Right lobe of liver (tissue), 6 donors: ENCODE data around the gene SLC24A3. TPM values are rescaled to one million over a fixed set of nuclear protein-coding genes. Genes with fewer than 3 reads are reported as not detected.

Experiments used
- ATAC-seq, 4 donors: fragments of 200-7000 bp; cut with Tn5 transposase; one replicate each; pipeline ENCODE4 v1.9.1; 2020; ENCODE audit warnings: mild to moderate bottlenecking in 4 of 4, moderate library complexity in 4 of 4
- DNase-seq, 3 donors: peaks; one replicate each; pipeline ENCODE4 v3.0.0-alpha.2; 2020
- H3K27ac ChIP-seq, 3 donors: fragments of 200-600 bp; one replicate each; pipeline ENCODE4 v1.8.0; 2022
- H3K27me3 ChIP-seq, 2 donors: fragments of 200-600 bp; one replicate each; pipeline ENCODE4 v1.8.0; 2022
- H3K36me3 ChIP-seq, 4 donors: fragments of 200-600 bp; sonication (generic) in 1 of 4; one replicate each; pipeline versions ENCODE4 v1.5.1 to v1.8.0; 2017 to 2022; ENCODE audit warnings: control low read depth in 1 of 4
- H3K4me1 ChIP-seq, 4 donors: fragments of 200-600 bp; sonication (generic) in 1 of 4; one replicate each; pipeline versions ENCODE4 v1.5.1 to v1.8.0; 2017 to 2022; ENCODE audit warnings: control low read depth in 1 of 4
- H3K4me3 ChIP-seq, 3 donors: fragments of 200-600 bp; one replicate each; pipeline ENCODE4 v1.8.0; 2022
- H3K9me3 ChIP-seq, 4 donors: fragments of 200-600 bp; sonication (generic) in 1 of 4; one replicate each; pipeline versions ENCODE4 v1.5.1 to v1.8.0; 2017 to 2022; ENCODE audit warnings: control low read depth in 1 of 4
- CTCF ChIP-seq, 4 donors: fragments of 200-600 bp in 3 of 4; fragments of 450-650 bp in 1 of 4; IDR thresholded peaks; one replicate each; pipeline versions ENCODE4 v1.5.1 to v1.8.0; 2016 to 2022; ENCODE audit warnings: antibody characterized with exemption in 4 of 4, mild to moderate bottlenecking in 2 of 4
- POLR2A ChIP-seq: fragments of 450-650 bp; IDR thresholded peaks from one replicate; pipeline ENCODE4 v1.6.1; 2017; ENCODE audit warnings: antibody characterized with exemption, mild to moderate bottlenecking
- WGBS: methylation state at CpG from one replicate; pipeline ENCODE4 v1.1.6; 2018; ENCODE audit warnings: low coverage, low lambda C conversion rate; ENCODE audit not compliant: insufficient coverage; ENCODE audit errors: missing lambda C conversion rate; 5-methylcytosine and 5-hydroxymethylcytosine counted together
- intact Hi-C, 2 donors: fragments of 100-400 bp; cut with DNase I; formaldehyde crosslinking; loops; one replicate each; pipeline versions ENCODE4 v1.11.2 to v1.14.1; 2022
- total RNA-seq, 6 experiments: library from RNA; depleted of rRNA in 2 of 6; stranded (reverse); fragments of >200 nt in 2 of 6; fragmentation: NEBNext Ultra II Directional in 3 of 6; extraction: Animal tissue kit (Norgen Biotek cat#: 25700) in 3 of 6; gene quantifications; one replicate each; pipeline versions ENCODE4 v1.1.0 to v1.2.4, GENCODE V29; 2016 to 2023
- donor health status: DM: no; HTN: yes; CAD: no.
- donor health status: DM: no; HTN: no; CAD: no.
- donor health status: DM: no; HTN: no; CAD: no.
- donor health status: DM: no; HTN: yes; CAD: no.
- donor health status: DM: no; HTN: yes; CAD: no.

Gene SLC24A3
- total RNA-seq, 6 experiments from 2014 or later, result 0.06 to 0.49 (median 0.27) TPM

GRCh38 chr20:19761841-19762240 lies 549.4 kb downstream of the SLC24A3 start:
- intact Hi-C loops, result no loop called here
- ATAC-seq (no peak), DNase-seq (no peak)
- TF ChIP-seq POLR2A (no peak), CTCF (IDR thresholded peaks at IDR 0.05) (no peak)
- WGBS, result 82% methylated on average over 2 of the region's 2 CpGs
- Histone ChIP-seq H3K4me3 (no peak overlapping the region), H3K36me3 (no peaks in the 10 kb centered on the region), H3K9me3 (no peaks in the 10 kb centered on the region), H3K4me1 (peaks cover 0 to 20% (median 9%) of the 10 kb centered on the region in 4 donors), H3K27ac (no peak overlapping the region), H3K27me3 (no peaks in the 10 kb centered on the region)

GRCh38 chr20:19764207-19764606 lies 551.8 kb downstream of the SLC24A3 start:
- Histone ChIP-seq H3K27ac (no peak overlapping the region), H3K27me3 (no peaks in the 10 kb centered on the region), H3K9me3 (no peaks in the 10 kb centered on the region), H3K4me3 (no peak overlapping the region), H3K36me3 (no peaks in the 10 kb centered on the region), H3K4me1 (peaks cover 0 to 16% (median 6%) of the 10 kb centered on the region in 4 donors)
- DNase-seq (no peak), ATAC-seq (no peak)
- WGBS, result 65% methylated on average over 6 of the region's 8 CpGs
- intact Hi-C loops, result no loop called here
- TF ChIP-seq POLR2A (no peak), CTCF (IDR thresholded peaks at IDR 0.05) (no peak)

GRCh38 chr20:19765266-19765665 lies 552.8 kb downstream of the SLC24A3 start:
- intact Hi-C loops, result no loop called here
- H3K36me3 ChIP-seq, result no peaks in the 10 kb centered on the region
- TF ChIP-seq POLR2A (no peak), CTCF (IDR thresholded peaks at IDR 0.05) (no peak)
- DNase-seq (no peak), ATAC-seq (peak in 1 of 4 donors; percentile 20)
- no peak overlapping the region for H3K27ac ChIP-seq
- no peak overlapping the region for H3K4me3 ChIP-seq
- no peaks in the 10 kb centered on the region for H3K9me3 ChIP-seq
- 88% methylated on average over 1 of the region's 2 CpGs for WGBS
- H3K27me3 ChIP-seq, result no peaks in the 10 kb centered on the region
- peaks cover 0 to 7% (median under 1%) of the 10 kb centered on the region in 4 donors for H3K4me1 ChIP-seq

- no peaks in the 10 kb centered on the region for H3K27me3 ChIP-seq
- H3K36me3 ChIP-seq, result no peaks in the 10 kb centered on the region
- H3K9me3 ChIP-seq, result no peaks in the 10 kb centered on the region
- H3K27ac ChIP-seq, result no peak overlapping the region
- DNase-seq, result no peak
- TF ChIP-seq POLR2A (no peak), CTCF (IDR thresholded peaks at IDR 0.05) (no peak)
- WGBS, result 100% methylated on average over 2 of the region's 4 CpGs
- peaks cover 0 to under 1% (median 0%) of the 10 kb centered on the region in 4 donors for H3K4me1 ChIP-seq
- no peak for ATAC-seq
- H3K4me3 ChIP-seq, result no peak overlapping the region
- intact Hi-C loops, result no loop called here
Measured at GRCh38 chr20:19765913-19766312, 553.5 kb downstream of the SLC24A3 start.

- TF ChIP-seq CTCF (IDR thresholded peaks at IDR 0.05), result no peak
- TF ChIP-seq POLR2A, result no peak
- no peaks in the 10 kb centered on the region for H3K27me3 ChIP-seq
- H3K4me3 ChIP-seq, result no peak overlapping the region
Measured at GRCh38 chr20:19767070-19767469, 554.6 kb downstream of the SLC24A3 start.

More at GRCh38 chr20:19767070-19767469, 554.6 kb downstream of the SLC24A3 start:
- 59% methylated on average over 4 of the region's 4 CpGs for WGBS
- DNase-seq (no peak), ATAC-seq (no peak)
- no peaks in the 10 kb centered on the region for H3K4me1 ChIP-seq
- H3K27ac ChIP-seq, result no peak overlapping the region
- intact Hi-C loops, result no loop called here
- no peaks in the 10 kb centered on the region for H3K9me3 ChIP-seq
- H3K36me3 ChIP-seq, result no peaks in the 10 kb centered on the region
